OCI-LY3 (cell line): Measurements from ENCODE around the gene EPHB1.

Experiments
- EZH2phosphoT487 ChIP-seq: fragments of 200-600 bp; shearing (Covaris generic); IDR thresholded peaks from 2 replicates; pipeline ENCODE4 v1.6.1; 2018; ENCODE audit warnings: antibody characterized with exemption, mixed run types, low read depth
- TF ChIP-seq, protein P1 (sequence below): fragments of 200-600, 300-600 bp; sonication (generic); IDR thresholded peaks from 2 replicates; pipeline ENCODE4 v1.5.1; 2014; ENCODE audit warnings: antibody characterized with exemption, low read length, low read depth

DNA sequence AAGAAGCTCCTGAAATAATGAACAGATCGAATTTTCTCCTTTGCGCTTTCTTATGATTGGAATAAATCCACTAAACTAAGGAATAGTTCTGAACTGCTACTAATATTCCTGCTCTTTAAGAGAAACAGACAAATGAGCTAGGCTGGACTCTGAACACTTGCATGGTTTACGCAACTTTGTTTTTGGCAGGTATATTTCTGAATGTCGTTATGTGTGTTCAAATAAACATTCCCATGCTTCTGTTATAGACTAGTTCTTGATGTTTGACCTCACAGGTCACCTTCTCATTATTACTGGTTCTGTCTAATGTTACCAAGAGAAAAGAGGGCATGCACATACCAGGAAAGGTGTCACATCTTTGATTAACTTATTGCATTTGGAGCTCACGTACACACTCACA lies 418.2 kb downstream of the EPHB1 start:
- TF ChIP-seq, protein P1, sequence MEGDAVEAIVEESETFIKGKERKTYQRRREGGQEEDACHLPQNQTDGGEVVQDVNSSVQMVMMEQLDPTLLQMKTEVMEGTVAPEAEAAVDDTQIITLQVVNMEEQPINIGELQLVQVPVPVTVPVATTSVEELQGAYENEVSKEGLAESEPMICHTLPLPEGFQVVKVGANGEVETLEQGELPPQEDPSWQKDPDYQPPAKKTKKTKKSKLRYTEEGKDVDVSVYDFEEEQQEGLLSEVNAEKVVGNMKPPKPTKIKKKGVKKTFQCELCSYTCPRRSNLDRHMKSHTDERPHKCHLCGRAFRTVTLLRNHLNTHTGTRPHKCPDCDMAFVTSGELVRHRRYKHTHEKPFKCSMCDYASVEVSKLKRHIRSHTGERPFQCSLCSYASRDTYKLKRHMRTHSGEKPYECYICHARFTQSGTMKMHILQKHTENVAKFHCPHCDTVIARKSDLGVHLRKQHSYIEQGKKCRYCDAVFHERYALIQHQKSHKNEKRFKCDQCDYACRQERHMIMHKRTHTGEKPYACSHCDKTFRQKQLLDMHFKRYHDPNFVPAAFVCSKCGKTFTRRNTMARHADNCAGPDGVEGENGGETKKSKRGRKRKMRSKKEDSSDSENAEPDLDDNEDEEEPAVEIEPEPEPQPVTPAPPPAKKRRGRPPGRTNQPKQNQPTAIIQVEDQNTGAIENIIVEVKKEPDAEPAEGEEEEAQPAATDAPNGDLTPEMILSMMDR: no peak
- no peak for TF ChIP-seq EZH2phosphoT487
